BLaER1 (cell line): ENCODE results near the gene FLNB.

Experiments
- H3K27ac ChIP-seq: shearing (Covaris generic); formaldehyde crosslinking; 2 replicates; pipeline ENCODE4 v1.8.1; 2022
- H3K27me3 ChIP-seq: shearing (Covaris generic); formaldehyde crosslinking; 2 replicates; pipeline ENCODE4 v1.8.1; 2022
- H3K36me3 ChIP-seq: shearing (Covaris generic); formaldehyde crosslinking; 2 replicates; pipeline ENCODE4 v1.8.1; 2022
- H3K4me1 ChIP-seq: shearing (Covaris generic); formaldehyde crosslinking; 2 replicates; pipeline ENCODE4 v1.8.1; 2022
- H3K4me2 ChIP-seq: shearing (Covaris generic); formaldehyde crosslinking; 2 replicates; pipeline ENCODE4 v1.8.1; 2022
- H3K4me3 ChIP-seq: shearing (Covaris generic); formaldehyde crosslinking; 2 replicates; pipeline ENCODE4 v1.8.1; 2022
- H3K9ac ChIP-seq: shearing (Covaris generic); formaldehyde crosslinking; 2 replicates; pipeline ENCODE4 v1.8.1; 2022
- H3K9me3 ChIP-seq: shearing (Covaris generic); formaldehyde crosslinking; 2 replicates; pipeline ENCODE4 v1.8.1; 2022
- H4K20me1 ChIP-seq: shearing (Covaris generic); formaldehyde crosslinking; 2 replicates; pipeline ENCODE4 v1.8.1; 2022
- Cebpa-rat ChIP-seq: shearing (Covaris generic); IDR thresholded peaks from 2 replicates; pipeline ENCODE4 v1.8.1; 2022

The FLNB gene

GRCh38 chr3:58180099-58180880, 172.1 kb downstream of the FLNB start:
- no peak overlapping the region for H3K9ac ChIP-seq

GRCh38 chr3:58180940-58181587, 172.8 kb downstream of the FLNB start:
- Histone ChIP-seq H3K27ac (no peak overlapping the region), H3K36me3 (no peaks in the 10 kb centered on the region), H3K27me3 (peaks cover 3% of the 10 kb centered on the region; the same call in 1 of the 2 replicates), H3K9ac (no peak overlapping the region), H3K4me2 (no peak overlapping the region), H4K20me1 (no peaks in the 10 kb centered on the region), H3K9me3 (no peaks in the 10 kb centered on the region), H3K4me1 (peaks cover 9% of the 10 kb centered on the region), H3K4me3 (no peak overlapping the region)
- no peak for TF ChIP-seq Cebpa-rat

More at GRCh38 chr3:58180099-58180880, 172.1 kb downstream of the FLNB start:
- H3K27ac ChIP-seq, result no peak overlapping the region
- H3K27me3 ChIP-seq, result peaks cover 3% of the 10 kb centered on the region; the same call in 1 of the 2 replicates
- no peaks in the 10 kb centered on the region for H3K9me3 ChIP-seq
- no peak overlapping the region for H3K4me3 ChIP-seq
- no peaks in the 10 kb centered on the region for H4K20me1 ChIP-seq
- H3K4me1 ChIP-seq, result peaks cover 9% of the 10 kb centered on the region
- no peaks in the 10 kb centered on the region for H3K36me3 ChIP-seq
- no peak for TF ChIP-seq Cebpa-rat
- no peak overlapping the region for H3K4me2 ChIP-seq

- Histone ChIP-seq H4K20me1 (no peaks in the 10 kb centered on the region), H3K4me3 (no peak overlapping the region), H3K4me1 (no peaks in the 10 kb centered on the region), H3K36me3 (no peaks in the 10 kb centered on the region), H3K9ac (no peak overlapping the region), H3K27me3 (peaks cover 2% of the 10 kb centered on the region; the same call in 1 of the 2 replicates), H3K4me2 (no peak overlapping the region), H3K9me3 (no peaks in the 10 kb centered on the region), H3K27ac (no peak overlapping the region)
- no peak for TF ChIP-seq Cebpa-rat
Measured at GRCh38 chr3:58183221-58183620, 175.0 kb downstream of the FLNB start.

- no peaks in the 10 kb centered on the region for H3K27me3 ChIP-seq
- no peaks in the 10 kb centered on the region for H3K36me3 ChIP-seq
- no peaks in the 10 kb centered on the region for H4K20me1 ChIP-seq
- H3K9ac ChIP-seq, result no peak overlapping the region
- no peak for TF ChIP-seq Cebpa-rat
- H3K27ac ChIP-seq, result no peak overlapping the region
- H3K4me1 ChIP-seq, result no peaks in the 10 kb centered on the region
- H3K4me2 ChIP-seq, result no peak overlapping the region
- no peaks in the 10 kb centered on the region for H3K9me3 ChIP-seq
- H3K4me3 ChIP-seq, result no peak overlapping the region
Measured at GRCh38 chr3:58183891-58184290, 175.7 kb downstream of the FLNB start.

GRCh38 chr3:58184309-58184981, 176.2 kb downstream of the FLNB start:
- Histone ChIP-seq H3K9me3 (no peaks in the 10 kb centered on the region), H3K4me1 (no peaks in the 10 kb centered on the region), H3K9ac (no peak overlapping the region), H3K27ac (no peak overlapping the region), H3K27me3 (no peaks in the 10 kb centered on the region), H3K4me3 (no peak overlapping the region), H4K20me1 (no peaks in the 10 kb centered on the region), H3K4me2 (no peak overlapping the region), H3K36me3 (no peaks in the 10 kb centered on the region)
- no peak for TF ChIP-seq Cebpa-rat

- Histone ChIP-seq H3K9me3 (no peaks in the 10 kb centered on the region), H3K27ac (no peak overlapping the region), H3K9ac (no peak overlapping the region), H3K36me3 (no peaks in the 10 kb centered on the region), H3K27me3 (no peaks in the 10 kb centered on the region), H3K4me1 (no peaks in the 10 kb centered on the region), H3K4me3 (no peak overlapping the region), H4K20me1 (no peaks in the 10 kb centered on the region), H3K4me2 (no peak overlapping the region)
- TF ChIP-seq Cebpa-rat, result no peak
Measured at GRCh38 chr3:58184982-58185360, 176.7 kb downstream of the FLNB start.

- Histone ChIP-seq H3K4me2 (no peak overlapping the region), H3K4me1 (no peaks in the 10 kb centered on the region), H3K4me3 (no peak overlapping the region), H4K20me1 (no peaks in the 10 kb centered on the region), H3K27me3 (no peaks in the 10 kb centered on the region), H3K27ac (no peak overlapping the region), H3K9ac (no peak overlapping the region), H3K9me3 (no peaks in the 10 kb centered on the region), H3K36me3 (no peaks in the 10 kb centered on the region)
- no peak for TF ChIP-seq Cebpa-rat
Measured at GRCh38 chr3:58188173-58188564, 179.9 kb downstream of the FLNB start.

- Histone ChIP-seq H3K9me3 (peaks cover 1% of the 10 kb centered on the region), H3K27me3 (no peaks in the 10 kb centered on the region), H3K9ac (no peak overlapping the region), H4K20me1 (no peaks in the 10 kb centered on the region), H3K4me1 (no peaks in the 10 kb centered on the region), H3K36me3 (no peaks in the 10 kb centered on the region), H3K4me2 (no peak overlapping the region), H3K4me3 (no peak overlapping the region), H3K27ac (no peak overlapping the region)
- no peak for TF ChIP-seq Cebpa-rat
Measured at GRCh38 chr3:58188921-58189451, 180.8 kb downstream of the FLNB start.

- Histone ChIP-seq H3K4me1 (no peaks in the 10 kb centered on the region), H3K27ac (no peak overlapping the region), H3K36me3 (no peaks in the 10 kb centered on the region), H3K9ac (no peak overlapping the region), H3K4me2 (no peak overlapping the region), H3K4me3 (no peak overlapping the region), H3K27me3 (no peaks in the 10 kb centered on the region), H4K20me1 (no peaks in the 10 kb centered on the region), H3K9me3 (peaks cover 8% of the 10 kb centered on the region)
- TF ChIP-seq Cebpa-rat, result no peak
Measured at GRCh38 chr3:58189691-58190090, 181.5 kb downstream of the FLNB start.

GRCh38 chr3:58190291-58190690, 182.1 kb downstream of the FLNB start:
- Histone ChIP-seq H3K4me2 (no peak overlapping the region), H4K20me1 (no peaks in the 10 kb centered on the region), H3K27ac (no peak overlapping the region), H3K9me3 (peaks cover 14% of the 10 kb centered on the region), H3K27me3 (no peaks in the 10 kb centered on the region), H3K36me3 (no peaks in the 10 kb centered on the region), H3K4me3 (no peak overlapping the region), H3K9ac (no peak overlapping the region), H3K4me1 (no peaks in the 10 kb centered on the region)
- TF ChIP-seq Cebpa-rat, result no peak
